HG02884 (cell line): Measurements from ENCODE around the gene TTYH2.
"Not testable (repeated sequence)": the region's sequence is repeated elsewhere in the genome, so short reads cannot be mapped to it uniquely, and the experiment has no call there.

Experiments used
- ATAC-seq: cut with Tn5 transposase; IDR thresholded peaks from one replicate; pipeline ENCODE4 v1.9.1; 2021; ENCODE audit warnings: mild to moderate bottlenecking, moderate library complexity; ENCODE audit not compliant: unreplicated experiment

TTYH2 gene

DNA sequence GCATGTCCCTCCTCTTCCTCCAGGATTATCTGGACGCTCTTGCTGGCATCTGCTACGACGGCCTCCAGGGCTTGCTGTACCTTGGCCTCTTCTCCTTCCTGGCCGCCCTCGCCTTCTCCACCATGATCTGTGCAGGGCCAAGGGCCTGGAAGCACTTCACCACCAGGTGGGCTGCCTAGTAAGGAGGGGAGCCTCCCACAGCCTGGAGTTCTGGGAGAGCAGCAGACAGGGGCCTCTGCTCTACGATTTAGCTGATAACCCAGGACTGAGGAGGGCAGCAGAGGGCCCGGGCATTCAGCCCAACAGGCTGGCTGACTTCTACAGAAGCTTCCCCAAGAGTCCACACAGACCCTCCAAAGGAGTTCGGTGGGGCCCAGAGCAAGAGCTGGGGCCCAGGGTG, 38.8 kb downstream of the TTYH2 start:
- no peak for ATAC-seq

DNA sequence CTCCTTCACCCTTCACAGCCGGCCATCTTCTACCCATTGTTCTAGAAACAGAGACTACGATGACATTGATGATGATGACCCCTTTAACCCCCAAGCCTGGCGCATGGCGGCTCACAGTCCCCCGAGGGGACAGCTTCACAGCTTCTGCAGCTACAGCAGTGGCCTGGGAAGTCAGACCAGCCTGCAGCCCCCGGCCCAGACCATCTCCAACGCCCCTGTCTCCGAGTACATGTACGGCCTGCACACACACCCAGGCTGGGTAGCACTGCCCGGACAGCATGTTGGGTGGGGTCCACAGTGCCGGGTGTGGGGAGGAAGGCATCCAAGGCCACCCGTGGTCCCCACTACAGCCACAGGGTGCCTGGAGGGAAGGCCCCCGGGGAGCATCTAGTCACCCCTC, 39.7 kb downstream of the TTYH2 start:
- ATAC-seq: no peak

DNA sequence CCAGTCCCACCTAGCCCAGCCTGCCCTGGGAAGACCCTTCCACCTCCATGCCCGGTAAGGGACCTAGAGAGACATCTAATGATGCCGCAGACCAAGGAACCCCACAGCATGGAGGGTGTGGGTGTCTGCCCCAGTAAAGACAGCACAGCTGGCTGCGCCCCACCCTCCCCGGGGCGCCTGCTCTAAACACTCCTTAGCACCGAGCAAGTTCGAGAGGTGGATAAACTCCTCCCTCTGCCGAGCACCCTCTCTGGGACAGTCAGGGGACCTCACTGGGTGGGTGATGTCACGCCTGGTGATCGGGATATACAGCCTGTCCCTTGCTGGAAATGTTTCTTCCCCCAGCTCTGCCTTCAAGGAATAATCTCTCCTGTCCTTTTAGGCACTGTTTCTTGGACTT, 43.9 kb downstream of the TTYH2 start:
- ATAC-seq: no peak

DNA sequence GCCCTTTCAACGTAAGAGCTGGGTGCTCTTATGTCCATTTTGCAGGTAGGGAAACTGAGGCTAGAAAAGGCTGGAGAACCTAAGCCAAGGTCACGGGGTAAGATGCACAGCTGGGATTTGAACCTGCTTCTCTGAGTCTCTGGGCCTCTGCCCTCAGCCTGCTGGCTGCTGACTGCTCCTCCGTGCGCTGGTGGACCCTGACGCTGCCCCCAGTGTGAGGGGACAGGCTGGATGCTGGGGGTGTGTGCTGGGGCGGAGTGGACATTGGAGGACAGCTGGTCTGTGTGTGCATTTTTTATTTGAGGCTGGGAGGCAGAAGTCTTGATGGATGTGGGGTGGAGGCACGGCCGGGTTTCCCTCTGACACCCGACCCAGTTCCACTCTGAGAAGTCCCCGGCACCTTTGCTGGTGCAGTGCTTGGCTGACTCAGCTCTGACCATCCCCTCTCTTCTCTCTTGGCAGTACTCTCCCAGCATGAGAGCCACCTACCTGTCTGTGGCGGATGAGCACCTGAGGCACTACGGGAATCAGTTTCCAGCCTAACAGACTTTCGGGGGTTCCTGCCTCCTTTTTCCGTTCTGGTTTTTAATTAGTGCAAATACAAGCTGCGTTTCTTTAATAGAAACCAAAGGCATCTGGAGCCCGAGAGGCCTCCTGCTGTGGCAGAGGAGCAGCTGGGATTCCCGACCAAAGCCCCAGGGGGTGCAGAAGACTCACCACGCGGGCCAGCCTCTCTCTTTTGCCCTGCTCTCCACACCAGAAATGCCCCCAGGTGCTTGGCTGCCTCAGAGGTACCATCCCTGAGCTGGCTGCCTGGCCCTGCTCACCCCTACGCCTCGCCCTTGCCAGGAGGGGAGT, 46.5 kb downstream of the TTYH2 start:
- ATAC-seq: no peak

DNA sequence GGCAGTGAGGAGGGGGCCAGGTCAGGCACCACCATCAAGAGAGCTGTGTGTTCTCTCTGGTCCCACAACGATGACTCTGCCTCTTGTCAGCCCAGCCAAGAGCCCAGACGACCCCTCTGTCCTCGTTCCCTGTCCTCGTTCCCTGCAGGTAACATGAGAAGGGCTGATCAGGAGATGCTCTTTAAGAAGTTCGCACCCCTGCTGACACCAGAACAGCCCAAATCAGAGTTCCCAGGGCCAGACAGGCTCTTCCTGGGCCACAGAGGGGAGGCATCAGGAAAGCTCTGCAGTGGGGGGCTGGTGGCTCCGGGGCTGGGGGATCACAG, 47.1 kb downstream of the TTYH2 start:
- ATAC-seq: no peak

DNA sequence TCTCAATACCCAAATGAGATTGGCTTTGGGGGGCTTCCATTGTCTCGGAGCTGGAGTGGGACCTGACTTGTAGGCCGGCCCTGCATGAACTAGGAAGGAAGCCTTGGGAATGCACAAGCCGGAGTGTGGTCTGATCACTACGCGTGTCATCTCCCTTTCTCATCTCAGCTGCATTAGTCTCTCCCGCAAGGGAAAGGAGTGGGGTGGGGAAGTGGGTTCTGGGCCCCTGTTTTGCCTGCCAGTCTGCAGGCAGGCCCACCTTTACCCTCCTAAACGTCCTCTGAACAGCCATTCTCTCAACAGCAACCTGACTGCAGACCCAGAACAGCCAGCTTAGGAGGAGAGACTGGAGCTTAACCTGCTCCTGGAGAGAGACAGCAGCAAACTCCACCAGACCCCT, 49.2 kb downstream of the TTYH2 start:
- ATAC-seq: no peak

DNA sequence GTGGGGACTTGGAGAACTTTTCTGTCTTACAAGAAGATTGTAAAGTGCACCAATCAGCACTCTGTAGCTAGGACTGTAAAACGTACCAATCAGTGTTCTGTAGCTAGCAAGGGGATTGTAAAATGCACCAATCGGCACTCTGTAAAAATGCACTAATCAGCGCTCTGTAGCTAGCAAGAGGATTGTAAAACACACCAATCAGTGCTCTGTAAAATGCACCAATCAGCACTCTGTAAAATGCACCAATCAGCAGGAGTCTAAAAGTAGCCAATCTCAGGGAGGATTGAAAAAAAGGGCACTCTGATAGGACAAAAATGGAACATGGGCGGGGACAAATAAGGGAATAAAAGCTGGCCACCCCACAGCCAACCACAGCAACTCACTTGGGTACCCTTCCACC, 53.7 kb downstream of the TTYH2 start:
- ATAC-seq: not testable (repeated sequence)

DNA sequence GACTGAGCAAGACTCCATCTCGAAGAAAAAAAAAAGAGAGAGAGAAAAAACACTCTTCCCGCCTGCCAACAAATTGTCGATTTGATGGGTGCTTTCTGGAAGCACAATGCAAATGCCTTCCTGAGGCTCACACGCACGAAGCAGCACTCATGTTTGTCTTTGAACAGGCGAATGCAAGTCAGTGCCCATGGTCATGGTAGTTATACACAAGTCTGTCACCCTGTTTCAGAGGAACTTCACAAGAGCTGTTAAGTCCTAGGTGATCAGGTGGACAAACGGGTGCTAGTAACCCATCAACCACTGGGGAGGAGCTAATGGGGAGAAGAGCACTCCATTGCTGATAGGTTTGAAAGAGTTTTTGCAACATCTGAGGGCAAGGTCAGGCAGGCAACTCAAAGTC, 54.2 kb downstream of the TTYH2 start:
- ATAC-seq: no peak

DNA sequence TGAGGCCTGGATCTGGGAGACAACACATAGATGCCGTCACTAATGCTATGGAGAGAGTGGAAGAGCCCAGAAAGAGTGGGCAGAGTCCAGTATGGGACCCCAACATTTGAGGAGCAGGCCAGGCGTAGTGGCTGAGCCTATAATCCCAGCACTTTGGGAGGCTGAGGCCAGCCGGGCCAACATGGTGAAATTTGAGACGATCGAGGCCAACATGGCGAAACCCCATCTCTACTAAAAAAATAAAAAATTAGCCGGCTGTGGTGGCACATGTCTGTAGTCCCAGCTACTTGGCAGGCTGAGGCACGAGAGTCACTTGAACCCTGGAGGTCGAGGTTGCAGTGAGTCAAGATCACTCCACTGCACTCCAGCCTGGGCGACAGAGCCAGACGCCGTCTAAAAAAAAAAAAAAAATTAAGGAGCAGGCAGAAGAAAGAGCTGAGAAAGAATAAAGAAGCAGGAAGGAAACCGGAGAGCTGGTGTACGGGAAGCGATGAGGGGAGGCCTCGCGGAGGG, 54.7 kb downstream of the TTYH2 start:
- no peak for ATAC-seq

DNA sequence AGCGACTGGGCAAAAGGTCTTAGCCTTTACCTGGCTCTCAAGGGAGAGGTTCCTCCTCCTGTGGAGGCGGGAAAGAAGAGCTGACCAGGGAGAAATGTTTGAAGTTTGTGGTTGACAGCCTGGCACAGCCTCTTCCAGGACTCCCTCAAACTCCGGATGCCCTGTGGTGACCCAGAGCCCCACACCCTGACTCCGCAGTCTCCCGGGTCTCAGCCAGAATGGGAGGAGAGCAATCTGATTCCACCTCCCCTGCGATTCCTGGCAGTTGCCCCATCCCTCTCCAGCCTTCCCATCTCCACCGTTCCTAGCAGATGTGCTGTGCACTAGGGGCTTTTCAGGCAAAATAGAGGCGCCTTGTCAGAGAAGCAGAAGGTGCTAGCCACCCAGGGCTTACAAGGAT, 55.2 kb downstream of the TTYH2 start:
- no peak for ATAC-seq

DNA sequence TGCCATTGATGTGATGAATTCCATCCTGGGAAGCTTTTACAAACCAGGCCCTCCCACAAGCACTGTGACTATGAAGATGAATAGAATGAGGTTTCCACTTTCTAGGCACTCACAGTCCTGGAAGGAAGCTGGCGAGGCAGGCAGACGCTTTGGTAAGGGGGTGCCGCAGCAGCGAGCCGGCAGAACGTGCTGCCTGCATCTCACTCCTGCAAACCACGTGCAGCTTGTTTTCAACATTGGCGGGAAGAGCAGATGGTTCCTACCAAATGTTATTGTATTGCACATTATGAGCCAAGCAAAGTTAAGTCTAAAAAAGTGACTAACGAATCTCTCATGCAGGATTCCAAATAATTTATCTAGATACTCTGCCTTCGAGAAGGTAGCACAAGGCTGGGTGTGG, 57.0 kb downstream of the TTYH2 start:
- no peak for ATAC-seq

DNA sequence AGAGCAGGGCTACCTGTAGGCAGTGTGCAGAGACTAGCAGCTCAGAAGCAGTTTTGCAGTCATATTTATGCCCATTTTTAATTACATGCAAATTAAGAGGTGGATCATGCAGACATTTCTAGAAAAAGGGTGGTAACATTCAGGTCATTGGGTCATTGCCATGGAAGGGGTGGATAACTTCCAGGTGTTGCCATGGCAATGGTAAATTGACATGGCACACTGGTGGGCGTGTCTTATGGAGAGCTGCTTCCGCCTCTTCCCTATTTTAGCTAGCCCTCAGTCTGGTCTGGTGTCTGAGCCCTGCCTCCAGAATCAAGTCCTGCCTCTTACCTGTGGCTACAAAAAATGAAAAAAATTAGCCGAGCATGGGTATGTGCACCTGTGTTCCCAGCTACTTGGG, 57.9 kb downstream of the TTYH2 start:
- no peak for ATAC-seq

DNA sequence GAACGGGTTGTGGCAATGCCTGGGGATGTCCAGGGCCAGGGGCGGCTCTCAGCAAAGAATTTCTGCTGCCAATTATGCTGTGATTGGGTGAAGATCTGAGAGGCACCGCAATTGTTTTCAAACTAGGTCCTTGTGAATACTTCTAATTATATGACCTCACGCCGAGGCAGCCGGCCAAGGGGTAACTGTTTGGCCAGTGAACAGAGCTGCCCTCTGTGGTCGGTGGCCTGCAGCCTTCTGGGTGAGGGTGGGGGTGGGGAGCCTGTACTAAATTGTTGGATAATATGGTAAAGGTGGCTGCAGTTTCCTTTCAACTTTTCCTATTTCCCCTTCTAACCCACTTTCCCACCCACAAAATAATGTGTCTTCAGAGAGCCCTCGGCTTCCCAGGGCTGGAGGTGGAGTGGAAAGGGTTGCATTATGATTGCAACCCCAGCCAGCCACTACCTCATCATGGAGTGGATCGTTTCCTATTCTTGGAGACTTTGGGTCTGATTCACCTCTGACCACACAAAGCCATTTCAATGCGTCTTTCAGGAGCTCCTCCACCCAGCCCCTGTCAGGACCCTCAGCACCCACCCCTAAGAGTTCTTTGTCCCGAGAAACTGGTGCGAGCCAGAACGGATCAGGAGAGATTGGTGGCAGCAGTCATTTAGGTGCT, 58.7 kb downstream of the TTYH2 start:
- ATAC-seq: no peak

DNA sequence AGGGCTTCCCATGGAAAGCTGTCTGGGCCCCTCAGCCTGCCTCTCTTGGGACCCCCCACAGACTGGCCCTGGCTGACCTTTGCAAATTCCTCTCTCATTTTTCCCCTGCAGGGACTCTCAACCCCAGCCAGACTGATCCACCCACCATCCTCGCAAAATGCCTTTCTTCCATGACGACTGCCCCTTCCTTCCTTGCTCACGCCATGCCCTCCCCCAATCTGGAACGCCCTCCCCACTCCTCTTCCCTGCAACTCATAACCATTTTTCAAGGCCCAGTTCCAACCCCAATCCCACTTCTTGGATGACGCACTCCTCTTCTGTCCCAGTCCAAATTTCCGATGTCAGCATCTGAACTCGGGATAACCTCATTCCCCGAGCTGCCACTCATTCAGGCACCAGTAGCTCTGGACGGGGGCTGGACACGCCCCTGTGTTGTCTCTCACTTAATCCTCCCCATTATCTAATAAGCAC, 59.4 kb downstream of the TTYH2 start:
- no peak for ATAC-seq

DNA sequence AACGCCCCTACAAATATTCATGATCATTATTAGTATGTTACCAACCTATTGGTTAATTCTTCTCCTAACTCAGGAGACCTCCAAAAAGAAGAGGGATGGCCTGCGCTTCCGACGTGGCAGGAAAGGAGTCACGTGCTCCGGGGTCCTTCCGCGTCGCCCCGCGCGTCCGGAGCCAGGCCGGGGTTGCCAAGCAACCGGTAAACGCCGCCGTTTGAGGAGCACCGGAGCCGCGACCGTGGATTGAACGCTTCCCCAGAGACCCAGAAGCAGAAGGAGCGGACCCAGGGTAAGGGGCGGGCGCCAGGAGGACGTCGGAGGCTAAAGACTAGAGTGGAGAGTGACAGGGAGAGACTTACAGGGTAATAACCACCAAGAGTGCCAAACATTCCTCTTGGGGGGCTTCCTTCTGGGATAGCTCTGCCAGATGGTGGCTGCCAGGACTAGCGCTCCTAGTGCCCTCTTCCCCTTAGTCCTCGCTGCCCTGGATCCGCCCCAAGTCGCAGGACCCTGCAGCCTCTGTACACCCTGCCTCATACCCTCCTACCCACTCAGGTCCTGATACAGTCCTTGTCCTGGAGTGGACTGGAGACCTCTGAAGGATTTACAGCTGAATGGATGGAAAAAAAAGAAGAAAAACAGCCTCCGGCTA, 60.8 kb downstream of the TTYH2 start, which contains the start of gene DNAI2:
TSS of gene DNAI2 (plus strand) at position 175 of the 649 bp plus-strand sequence. CDS start 7,584 bp downstream, outside the sequence.
- ATAC-seq: no peak

DNA sequence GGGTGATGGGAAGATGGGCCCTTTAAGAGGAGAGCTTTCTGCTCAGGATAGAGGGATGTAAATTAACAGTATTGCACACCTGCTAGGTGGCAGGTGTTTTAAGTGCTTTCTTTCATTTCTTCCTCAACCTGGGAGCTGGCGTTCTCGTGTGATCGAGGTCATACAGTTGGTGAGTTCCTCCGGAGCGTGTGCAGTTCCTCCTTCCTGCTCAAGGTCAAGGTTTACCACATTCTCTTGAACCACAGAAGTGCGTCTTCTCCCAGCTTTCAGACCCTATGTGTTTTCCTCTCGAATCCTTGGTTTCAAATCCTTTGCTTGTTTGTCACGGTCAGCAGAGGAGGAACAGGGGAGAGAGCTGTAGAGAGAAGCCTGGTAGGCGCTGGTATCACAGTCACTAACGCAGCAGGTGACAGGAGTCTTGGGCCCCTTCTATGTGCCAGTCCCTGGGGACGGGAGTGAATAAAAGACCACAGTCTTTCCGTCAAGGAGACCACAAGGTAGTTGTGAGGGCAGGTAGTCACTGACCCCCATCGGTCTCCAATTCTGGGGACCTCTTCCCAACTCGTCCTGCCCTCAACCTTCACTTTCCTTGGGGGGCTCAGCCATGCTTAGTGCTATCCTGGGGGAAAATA, 61.5 kb downstream of the TTYH2 start:
- no peak for ATAC-seq

DNA sequence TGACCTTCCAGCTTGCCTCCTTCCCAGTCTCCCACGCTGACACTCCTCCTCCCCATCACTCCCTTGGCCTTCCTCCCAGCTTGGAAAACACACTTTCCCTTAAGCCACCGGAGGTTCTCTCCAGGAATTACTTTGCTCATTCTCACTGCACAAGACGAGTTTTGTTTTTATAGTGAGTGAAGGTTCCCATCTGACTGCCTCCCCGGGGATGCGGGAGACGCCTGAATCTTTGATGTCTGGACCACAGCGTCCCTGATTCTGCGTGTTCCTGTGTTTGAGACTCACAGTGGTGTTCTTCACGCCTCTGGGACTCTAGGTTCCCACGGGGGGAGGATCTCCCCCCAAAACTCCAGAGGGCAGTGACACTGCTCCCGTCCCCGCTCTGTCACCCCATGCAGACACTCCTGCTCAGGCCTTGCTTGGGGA, 62.7 kb downstream of the TTYH2 start:
- ATAC-seq: no peak

DNA sequence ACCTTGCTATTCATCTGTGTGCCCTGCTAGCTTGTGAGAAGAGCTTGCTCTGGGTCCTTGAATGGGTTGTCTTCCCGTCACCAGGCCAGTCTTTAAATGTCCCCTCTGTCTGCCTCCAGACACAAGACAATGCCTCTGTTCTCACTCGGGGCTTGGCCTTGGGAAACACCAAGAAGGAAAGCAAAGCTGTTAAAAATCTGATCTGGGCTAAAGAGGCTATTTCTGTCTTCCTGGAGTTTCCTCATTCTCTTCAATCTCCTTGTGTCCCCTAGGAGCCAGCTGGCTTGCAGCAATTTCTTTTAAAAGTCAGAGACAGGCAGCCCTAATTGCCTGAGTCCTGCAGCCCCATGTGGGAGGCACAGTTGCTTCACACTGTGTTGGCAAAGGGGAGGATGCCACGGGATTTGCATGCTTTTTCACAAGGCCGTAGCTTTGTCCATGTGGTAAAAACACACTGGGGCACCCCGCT, 63.2 kb downstream of the TTYH2 start:
- no peak for ATAC-seq

DNA sequence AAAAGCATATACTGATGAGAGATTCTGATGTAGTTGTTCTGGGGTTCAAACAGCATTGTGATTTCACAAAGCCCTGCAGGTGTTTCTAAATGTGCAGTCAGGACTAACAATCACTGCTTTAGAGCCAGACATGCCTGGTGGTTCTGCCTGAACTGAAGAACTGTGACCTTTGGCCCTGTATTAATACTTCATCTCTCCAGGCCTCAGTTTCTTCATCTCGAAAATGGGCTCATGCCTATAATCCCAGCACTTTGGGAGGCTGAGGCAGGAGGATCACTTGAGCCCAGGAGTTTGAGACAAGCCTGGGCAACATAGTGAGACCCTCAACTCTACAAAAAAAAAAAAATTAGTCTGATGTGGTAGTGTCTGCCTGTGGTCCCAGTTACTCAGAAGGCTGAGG, 64.6 kb downstream of the TTYH2 start:
- ATAC-seq: no peak

DNA sequence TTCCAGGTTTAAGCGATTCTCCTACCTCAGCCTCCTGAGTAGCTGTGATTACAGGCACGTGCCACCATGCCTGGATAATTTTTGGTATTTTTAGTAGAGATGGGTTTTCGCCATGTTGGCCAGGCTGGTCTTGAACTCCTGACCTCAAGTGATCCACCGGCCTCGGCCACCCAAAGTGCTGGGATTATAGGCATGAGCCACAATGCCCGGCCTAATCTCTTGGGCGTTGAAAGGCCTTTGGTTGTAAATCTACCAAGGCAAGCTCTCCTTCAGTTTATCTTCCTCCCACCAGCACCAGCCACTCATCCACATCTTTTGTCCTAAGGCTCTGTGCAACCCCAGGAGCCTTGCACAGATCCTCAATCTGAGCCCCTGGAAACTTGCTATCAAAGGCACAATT, 66.2 kb downstream of the TTYH2 start:
- ATAC-seq: not testable (repeated sequence)

DNA sequence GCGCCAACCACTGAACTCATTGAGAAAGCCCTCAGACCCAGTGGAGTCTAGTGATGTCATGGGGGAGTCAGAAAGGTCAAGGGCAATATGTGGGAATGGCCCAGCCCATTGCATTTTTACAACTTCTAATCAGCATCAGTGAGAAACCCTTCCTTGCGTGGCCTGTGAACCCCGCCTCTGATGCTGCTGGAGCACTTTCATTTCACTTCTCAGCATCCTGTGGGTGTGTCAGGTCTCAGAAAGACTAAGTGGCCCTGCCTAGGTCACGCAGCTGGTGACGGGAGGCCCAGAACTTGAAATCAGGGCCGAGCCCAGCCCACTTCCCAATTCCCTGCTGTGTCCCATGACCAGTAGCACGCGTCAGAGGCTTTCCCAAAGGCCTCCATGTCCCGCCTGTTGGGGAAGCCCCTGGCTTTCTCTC, 66.7 kb downstream of the TTYH2 start:
- ATAC-seq: peak; percentile 70
